IMR-90 (cell line): ENCODE measurements around the gene CSK.

Source experiments
- CEBPB ChIP-seq: IDR thresholded peaks from 2 replicates; pipeline ENCODE4 v1.6.1; 2012; ENCODE audit warnings: low read depth, low read length, improper control_type of control experiment
- CTCF ChIP-seq: conservative IDR thresholded peaks from 2 replicates; pipeline ENCODE4 v1.5.1; 2012; ENCODE audit warnings: mild to moderate bottlenecking, low read depth, low read length, improper control_type of control experiment
- ELK1 ChIP-seq: fragments of 150-350 bp; IDR thresholded peaks from 2 replicates; pipeline ENCODE4 v1.6.1; 2016; ENCODE audit warnings: low read depth, mild to moderate bottlenecking, low read length, moderate library complexity, borderline replicate concordance
- FOS ChIP-seq: fragments of 150-350 bp; IDR thresholded peaks from 2 replicates; pipeline ENCODE4 v1.6.1; 2016; ENCODE audit warnings: low read depth, low read length
- MXI1 ChIP-seq: IDR thresholded peaks from 2 replicates; pipeline ENCODE4 v1.6.1; 2012; ENCODE audit warnings: low read depth, mild to moderate bottlenecking, low read length, moderate library complexity, borderline replicate concordance
- POLR2A ChIP-seq: IDR thresholded peaks from 2 replicates; pipeline ENCODE4 v1.6.1; 2012; ENCODE audit warnings: mild to moderate bottlenecking, low read depth, low read length
- RAD21 ChIP-seq: IDR thresholded peaks from 2 replicates; pipeline ENCODE4 v1.6.1; 2012; ENCODE audit warnings: low read length, improper control_type of control experiment
- SMC3 ChIP-seq: fragments of 150-350 bp; IDR thresholded peaks from 2 replicates; pipeline ENCODE4 v1.6.1; 2016; ENCODE audit warnings: low read depth, mild to moderate bottlenecking, antibody characterized with exemption, low read length, moderate library complexity
- USF2 ChIP-seq: fragments of 150-350 bp; IDR thresholded peaks from 2 replicates; pipeline ENCODE4 v1.6.1; 2017; ENCODE audit warnings: mild to moderate bottlenecking, antibody characterized with exemption, low read length, low read depth

GRCh38 chr15:74776821-74777768 is 4.8 kb upstream of the CSK start:
- TF ChIP-seq MXI1 (no peak), CTCF (no peak), POLR2A (no peak), FOS (no peak), ELK1 (no peak), RAD21 (no peak), SMC3 (no peak), USF2 (no peak), CEBPB (no peak)
